Measurements from ENCODE around the gene PEX3. TPM values are rescaled to one million over a fixed set of nuclear protein-coding genes. Genes with fewer than 3 reads are reported as not detected.
A peak's percentile ranks its signal among the peaks of the same experiment; 100 is the strongest.

Gene PEX3
- total and polyA plus RNA-seq, 10 of the 15 experiments (the other 5 are each of a cell fraction or from before 2014, with no cell fraction given): 18.6 to 70.7 (median 38.6) TPM

DNA sequence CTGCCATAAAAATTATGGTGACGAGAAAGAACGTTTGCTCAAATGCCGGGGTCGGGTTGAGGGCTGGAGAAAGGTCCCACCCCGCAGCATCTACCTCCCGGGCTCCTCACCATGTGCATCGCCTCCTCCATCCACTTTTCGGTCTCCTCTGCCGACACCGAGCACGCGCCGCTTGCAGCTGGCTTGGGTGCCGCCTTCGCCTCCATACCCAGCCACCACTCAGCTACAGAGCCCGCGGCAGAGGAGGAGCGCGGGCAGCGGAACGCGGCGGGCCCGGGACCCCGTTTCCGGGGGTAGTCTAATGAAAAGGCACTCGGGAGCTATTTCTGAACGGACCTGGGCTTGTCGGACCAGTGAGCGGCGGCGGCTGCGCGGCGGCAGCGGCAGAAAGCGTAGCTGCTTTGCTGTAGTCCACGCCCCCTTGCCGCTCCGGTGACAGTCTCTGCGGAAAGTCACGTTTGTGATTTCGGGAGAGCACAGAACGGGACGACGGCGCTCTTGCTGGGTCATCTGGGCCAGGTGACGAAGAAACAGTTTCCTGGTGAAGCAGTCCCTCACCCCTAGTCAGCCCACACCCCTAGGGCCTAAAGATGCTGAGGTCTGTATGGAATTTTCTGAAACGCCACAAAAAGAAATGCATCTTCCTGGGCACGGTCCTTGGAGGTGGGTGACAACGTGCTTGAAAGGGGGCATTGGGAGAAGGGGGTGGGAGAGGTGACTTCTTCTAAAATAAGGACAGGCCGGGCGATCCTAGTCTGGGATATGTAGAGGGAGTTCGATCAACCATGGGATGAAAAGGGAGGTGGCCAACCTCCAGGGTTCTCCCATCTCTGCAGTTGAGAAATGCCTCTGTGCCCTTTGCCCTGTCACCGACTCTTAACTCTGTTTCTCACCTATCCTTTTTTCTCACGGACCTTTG is at the start of gene PEX3, which contains the start of gene ADAT2 (continued):
- TF ChIP-seq ZBTB40 (IDR thresholded peaks at IDR 0.05; ENCODE audit: borderline replicate concordance): peak; percentile 97
- TF ChIP-seq FOS (IDR thresholded peaks at IDR 0.05; ENCODE audit: borderline replicate concordance, extremely low read depth, insufficient read length): no peak
- TF ChIP-seq JUND (IDR thresholded peaks at IDR 0.05; ENCODE audit: low read depth, low read length): no peak
- TF ChIP-seq, protein P1, sequence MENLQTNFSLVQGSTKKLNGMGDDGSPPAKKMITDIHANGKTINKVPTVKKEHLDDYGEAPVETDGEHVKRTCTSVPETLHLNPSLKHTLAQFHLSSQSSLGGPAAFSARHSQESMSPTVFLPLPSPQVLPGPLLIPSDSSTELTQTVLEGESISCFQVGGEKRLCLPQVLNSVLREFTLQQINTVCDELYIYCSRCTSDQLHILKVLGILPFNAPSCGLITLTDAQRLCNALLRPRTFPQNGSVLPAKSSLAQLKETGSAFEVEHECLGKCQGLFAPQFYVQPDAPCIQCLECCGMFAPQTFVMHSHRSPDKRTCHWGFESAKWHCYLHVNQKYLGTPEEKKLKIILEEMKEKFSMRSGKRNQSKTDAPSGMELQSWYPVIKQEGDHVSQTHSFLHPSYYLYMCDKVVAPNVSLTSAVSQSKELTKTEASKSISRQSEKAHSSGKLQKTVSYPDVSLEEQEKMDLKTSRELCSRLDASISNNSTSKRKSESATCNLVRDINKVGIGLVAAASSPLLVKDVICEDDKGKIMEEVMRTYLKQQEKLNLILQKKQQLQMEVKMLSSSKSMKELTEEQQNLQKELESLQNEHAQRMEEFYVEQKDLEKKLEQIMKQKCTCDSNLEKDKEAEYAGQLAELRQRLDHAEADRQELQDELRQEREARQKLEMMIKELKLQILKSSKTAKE (IDR thresholded peaks at IDR 0.05; ENCODE audit: low read depth, poor library complexity, severe bottlenecking): no peak
- TF ChIP-seq YBX1 (IDR thresholded peaks at IDR 0.05): no peak
- TF ChIP-seq IRF4 (IDR thresholded peaks at IDR 0.05; ENCODE audit: low read depth, low read length): 0 out of 2 replicates have a peak, but pooled peaks have one; percentile 64
- TF ChIP-seq BCLAF1 (IDR thresholded peaks at IDR 0.05): no peak
- TF ChIP-seq, protein P2, sequence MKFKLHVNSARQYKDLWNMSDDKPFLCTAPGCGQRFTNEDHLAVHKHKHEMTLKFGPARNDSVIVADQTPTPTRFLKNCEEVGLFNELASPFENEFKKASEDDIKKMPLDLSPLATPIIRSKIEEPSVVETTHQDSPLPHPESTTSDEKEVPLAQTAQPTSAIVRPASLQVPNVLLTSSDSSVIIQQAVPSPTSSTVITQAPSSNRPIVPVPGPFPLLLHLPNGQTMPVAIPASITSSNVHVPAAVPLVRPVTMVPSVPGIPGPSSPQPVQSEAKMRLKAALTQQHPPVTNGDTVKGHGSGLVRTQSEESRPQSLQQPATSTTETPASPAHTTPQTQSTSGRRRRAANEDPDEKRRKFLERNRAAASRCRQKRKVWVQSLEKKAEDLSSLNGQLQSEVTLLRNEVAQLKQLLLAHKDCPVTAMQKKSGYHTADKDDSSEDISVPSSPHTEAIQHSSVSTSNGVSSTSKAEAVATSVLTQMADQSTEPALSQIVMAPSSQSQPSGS (IDR thresholded peaks at IDR 0.05; ENCODE audit: low read length): peak; percentile 75; the same call in 1 of the 2 replicates
- TF ChIP-seq, protein P3, sequence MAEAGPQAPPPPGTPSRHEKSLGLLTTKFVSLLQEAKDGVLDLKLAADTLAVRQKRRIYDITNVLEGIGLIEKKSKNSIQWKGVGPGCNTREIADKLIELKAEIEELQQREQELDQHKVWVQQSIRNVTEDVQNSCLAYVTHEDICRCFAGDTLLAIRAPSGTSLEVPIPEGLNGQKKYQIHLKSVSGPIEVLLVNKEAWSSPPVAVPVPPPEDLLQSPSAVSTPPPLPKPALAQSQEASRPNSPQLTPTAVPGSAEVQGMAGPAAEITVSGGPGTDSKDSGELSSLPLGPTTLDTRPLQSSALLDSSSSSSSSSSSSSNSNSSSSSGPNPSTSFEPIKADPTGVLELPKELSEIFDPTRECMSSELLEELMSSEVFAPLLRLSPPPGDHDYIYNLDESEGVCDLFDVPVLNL (IDR thresholded peaks at IDR 0.05; ENCODE audit: low read depth, low read length): peak; percentile 76
- peak; percentile 84; the same call in 1 of the 2 replicates for TF ChIP-seq ESRRA (IDR thresholded peaks at IDR 0.05; ENCODE audit: low read length)
- TF ChIP-seq TCF12 (IDR thresholded peaks at IDR 0.05; ENCODE audit: low read depth, low read length): peak; percentile 73
- no peak for TF ChIP-seq SREBF2 (IDR thresholded peaks at IDR 0.05; ENCODE audit: low read length)
- peak; percentile 86 for TF ChIP-seq POLR2AphosphoS5 (IDR thresholded peaks at IDR 0.05; ENCODE audit: low read length)
- TF ChIP-seq EGR1 (IDR thresholded peaks at IDR 0.05; ENCODE audit: borderline replicate concordance in 1 of 2, low read depth in 2 of 2, low read length in 2 of 2): peak in 1 of 2 experiments; percentile 63; a peak in 2 of 3 replicates
- TF ChIP-seq, protein P4, sequence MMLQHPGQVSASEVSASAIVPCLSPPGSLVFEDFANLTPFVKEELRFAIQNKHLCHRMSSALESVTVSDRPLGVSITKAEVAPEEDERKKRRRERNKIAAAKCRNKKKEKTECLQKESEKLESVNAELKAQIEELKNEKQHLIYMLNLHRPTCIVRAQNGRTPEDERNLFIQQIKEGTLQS (IDR thresholded peaks at IDR 0.05; ENCODE audit: borderline replicate concordance, extremely low read depth, low read depth, low read length): no peak
